ENCODE measurements around the gene CMYA5.

GRCh38 chr5:79809743-79810142 lies 120.1 kb downstream of the CMYA5 start:
- TF ChIP-seq ZBTB33 (IDR thresholded peaks at IDR 0.05; ENCODE audit: extremely low read depth, insufficient replicate concordance, low read length) (no peak), EGR1 (IDR thresholded peaks at IDR 0.05; ENCODE audit: low read depth) (no peak), POLR2A (IDR thresholded peaks at IDR 0.05; ENCODE audit: borderline replicate concordance, extremely low read depth, insufficient read depth, insufficient read length) (no peak), CTCF (IDR thresholded peaks at IDR 0.05 in 2 of 3, conservative IDR thresholded peaks at IDR 0.05 in 1 of 3; ENCODE audit: borderline replicate concordance in 1 of 3, insufficient read depth in 1 of 3, low read depth in 2 of 3, low read length in 2 of 3) (no peak), SIN3A (IDR thresholded peaks at IDR 0.05; ENCODE audit: low read depth) (no peak), RAD21 (IDR thresholded peaks at IDR 0.05; ENCODE audit: low read depth) (no peak), SP1 (IDR thresholded peaks at IDR 0.05; ENCODE audit: low read depth) (no peak), CEBPB (IDR thresholded peaks at IDR 0.05; ENCODE audit: low read depth) (no peak), ATF3 (IDR thresholded peaks at IDR 0.05) (no peak), MAX (IDR thresholded peaks at IDR 0.05) (no peak), EZH2 (IDR thresholded peaks at IDR 0.05) (no peak), POLR2AphosphoS5 (IDR thresholded peaks at IDR 0.05; ENCODE audit: low read depth, low read length) (no peak), ZFX (IDR thresholded peaks at IDR 0.05) (no peak), REST (IDR thresholded peaks at IDR 0.05; ENCODE audit: low read depth) (no peak)

All from HCT116 (cell line).